Measurements from ENCODE around the gene AMPD3. TPM values are rescaled to one million over a fixed set of nuclear protein-coding genes. Genes with fewer than 3 reads are reported as not detected.

AMPD3 gene
- total RNA-seq, 1 donor from 2014 or later = 3.7 TPM

DNA sequence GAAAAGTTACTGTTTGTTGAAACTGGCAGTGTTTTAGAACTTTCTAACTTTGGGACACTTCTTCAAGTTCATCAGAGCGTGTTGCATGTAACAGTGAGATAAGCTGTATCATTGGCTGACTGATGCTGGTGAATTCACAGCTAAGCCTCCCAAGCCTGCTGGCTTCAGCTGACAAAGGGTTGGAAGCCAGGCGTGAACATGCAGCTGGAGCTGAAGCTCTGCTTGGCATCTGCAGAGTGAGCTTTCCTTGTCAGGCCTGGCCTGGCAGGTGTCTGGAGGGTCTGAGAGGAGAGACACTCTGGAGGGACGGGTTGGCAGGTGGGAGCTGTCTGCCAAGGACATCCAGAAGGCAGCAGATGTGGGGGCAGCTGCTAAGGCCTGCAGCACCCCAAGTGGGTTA is 1.5 kb downstream of the AMPD3 start:
- ATAC-seq = no peak
- intact Hi-C loops (cut with micrococcal nuclease) = no loop called here
- DNase-seq = no peak

DNA sequence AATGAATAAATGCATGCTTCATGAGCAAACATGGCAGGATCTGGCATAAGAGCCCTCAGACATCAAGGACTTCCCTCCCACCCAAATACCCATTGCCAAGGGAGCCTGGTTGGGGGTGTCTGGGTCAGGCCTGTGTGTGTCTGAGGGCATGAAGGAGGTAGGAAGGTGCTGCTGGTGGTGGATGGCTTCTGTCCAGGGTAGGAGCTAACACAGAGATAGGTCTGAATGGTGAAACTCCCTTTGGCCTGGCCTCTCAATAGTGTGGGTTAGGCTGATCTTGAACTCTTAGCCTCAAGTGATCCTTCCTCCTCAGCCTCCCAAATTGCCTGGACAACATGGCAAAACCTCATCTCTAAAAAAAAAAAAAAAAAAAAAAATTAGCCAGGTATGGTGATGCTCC is 2.8 kb downstream of the AMPD3 start:
- intact Hi-C loops (cut with micrococcal nuclease) = no loop called here
- no peak for DNase-seq
- no peak for ATAC-seq

DNA sequence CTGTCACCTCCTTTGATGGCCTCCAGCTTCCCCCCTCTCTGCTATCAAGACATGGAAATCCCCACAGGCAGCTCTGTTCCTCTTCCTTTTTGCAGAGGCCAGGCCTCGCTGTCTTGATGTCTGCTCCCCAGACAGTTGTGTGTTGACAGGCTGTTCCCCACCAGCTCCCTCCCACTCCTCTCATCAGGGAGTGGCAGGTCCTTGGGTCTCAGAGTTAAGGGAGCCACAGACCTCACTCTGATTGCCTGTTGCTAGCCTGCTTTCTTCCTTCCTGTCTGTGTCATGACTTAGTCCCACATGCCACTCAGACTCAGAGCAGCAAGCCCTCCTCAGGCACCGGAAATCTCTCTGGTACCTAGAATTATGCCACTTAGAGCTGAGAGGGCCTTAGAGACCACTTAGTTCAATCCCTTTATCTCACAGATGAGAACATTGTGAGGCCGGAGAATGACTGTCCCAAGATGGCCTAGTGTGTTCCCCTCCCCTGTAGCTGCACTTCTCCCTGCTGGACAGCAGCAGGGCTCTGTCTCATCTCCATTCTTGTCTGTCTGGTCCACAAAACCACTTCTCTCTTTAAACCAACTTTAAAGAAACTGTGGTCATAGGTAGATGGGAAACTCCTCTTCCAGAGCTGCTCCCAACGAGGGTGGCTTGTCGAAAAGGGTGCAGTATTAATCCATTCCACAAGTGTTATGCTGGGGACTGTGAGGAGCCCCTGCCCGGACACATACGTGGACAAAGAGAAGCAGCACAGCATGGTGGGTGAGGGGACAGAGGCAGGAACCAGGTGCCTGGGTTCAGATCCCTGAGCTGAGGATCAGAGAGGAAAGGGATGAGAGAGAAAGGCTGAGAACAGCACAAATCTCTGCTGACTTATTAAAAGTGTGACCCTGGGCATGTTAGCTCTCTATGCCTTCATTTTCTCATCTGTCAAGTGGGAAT is 4.2 kb downstream of the AMPD3 start:
- peak; percentile 43 for ATAC-seq
- intact Hi-C loops (cut with micrococcal nuclease) = no loop called here
- DNase-seq = no peak

- no peak for ATAC-seq
- DNase-seq = no peak
- intact Hi-C loops (cut with micrococcal nuclease) = no loop called here
These were observed 5.7 kb downstream of the AMPD3 start for GRCh38 chr11:10460611-10461275.

- DNase-seq = no peak
These were observed 6.3 kb downstream of the AMPD3 start for GRCh38 chr11:10461276-10461790.

DNA sequence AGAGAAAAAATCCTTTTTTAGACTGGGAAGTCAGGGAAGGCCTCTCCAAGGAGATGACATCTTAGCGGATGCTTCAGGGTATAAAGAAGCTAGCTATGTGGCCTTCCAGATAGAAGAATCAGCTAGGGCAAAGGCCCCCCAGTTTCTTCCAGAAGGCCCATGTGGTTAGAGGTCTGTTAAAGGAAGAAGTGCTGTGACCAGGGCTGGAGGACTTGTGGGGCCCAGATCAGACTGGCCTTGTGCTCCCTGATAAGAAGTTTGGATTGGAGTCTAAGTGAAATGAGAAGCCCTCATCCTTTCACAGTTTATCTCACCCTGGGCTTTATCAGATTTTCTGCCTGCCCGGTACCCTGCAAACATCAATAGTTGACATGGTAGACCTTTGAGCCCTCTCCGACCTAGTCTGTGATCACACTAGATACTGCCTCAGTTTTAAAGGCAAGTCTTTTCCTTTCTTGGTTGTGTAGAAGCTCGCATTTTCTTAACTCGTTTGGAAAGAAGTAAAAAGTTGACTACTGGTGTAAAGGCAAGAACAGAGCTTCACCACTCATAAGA is 7.8 kb downstream of the AMPD3 start:
- ATAC-seq = no peak
- intact Hi-C loops (cut with micrococcal nuclease) = no loop called here
- no peak for DNase-seq

More at GRCh38 chr11:10461276-10461790, 6.3 kb downstream of the AMPD3 start:
- no peak for ATAC-seq
- intact Hi-C loops (cut with micrococcal nuclease) = no loop called here

DNA sequence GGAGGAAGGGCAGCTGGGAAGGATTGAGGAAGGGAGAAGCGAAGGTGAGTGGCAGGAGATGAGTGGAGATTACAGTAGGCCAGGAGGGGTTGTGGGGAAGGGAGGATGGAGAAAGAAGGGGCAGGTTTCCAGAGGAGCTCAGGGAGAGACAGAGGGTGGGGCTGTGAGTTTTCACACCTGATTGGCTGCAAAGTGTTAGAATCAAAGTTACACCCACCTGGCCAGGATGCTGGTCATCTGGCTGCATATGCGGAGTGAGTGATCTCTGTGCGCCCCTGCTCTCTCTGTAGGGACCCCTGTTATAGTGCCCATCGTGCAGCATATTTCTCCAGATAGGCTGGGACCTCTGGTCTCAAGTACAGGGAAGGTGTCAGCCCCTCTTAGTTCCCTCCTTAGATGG is 18.3 kb downstream of the AMPD3 start:
- intact Hi-C loops (cut with micrococcal nuclease) = no loop called here
- DNase-seq = no peak
- no peak for ATAC-seq

DNA sequence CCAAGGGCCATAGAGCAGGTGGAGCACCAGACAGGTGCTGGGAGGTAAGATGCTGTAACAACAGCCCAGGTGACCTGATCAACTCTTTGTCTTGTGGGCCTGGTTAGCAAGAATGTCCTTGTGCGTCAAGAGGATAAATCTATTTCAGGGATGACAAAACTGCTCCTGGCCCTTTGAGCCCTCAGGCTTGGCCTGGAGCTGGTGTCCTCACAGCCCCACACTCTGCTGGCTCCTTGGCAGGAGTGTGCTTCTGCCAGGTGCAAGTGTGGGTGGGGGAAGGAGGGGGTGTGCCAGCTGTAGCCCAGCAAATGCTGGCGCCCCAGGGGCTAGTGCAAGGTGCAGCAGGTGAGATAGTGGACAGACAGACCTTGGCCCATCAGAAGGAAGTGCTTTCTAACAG is 19.5 kb downstream of the AMPD3 start:
- ATAC-seq = no peak
- intact Hi-C loops (cut with micrococcal nuclease) = no loop called here
- DNase-seq = no peak

- no peak for ATAC-seq
- intact Hi-C loops (cut with micrococcal nuclease) = no loop called here
These were observed 21.3 kb downstream of the AMPD3 start for GRCh38 chr11:10476342-10476741.

GRCh38 chr11:10476927-10477689 is 22.0 kb downstream of the AMPD3 start:
- ATAC-seq = no peak
- no peak for DNase-seq
- intact Hi-C loops (cut with micrococcal nuclease) = no loop called here

More at GRCh38 chr11:10476342-10476741, 21.3 kb downstream of the AMPD3 start:
- no peak for DNase-seq

DNA sequence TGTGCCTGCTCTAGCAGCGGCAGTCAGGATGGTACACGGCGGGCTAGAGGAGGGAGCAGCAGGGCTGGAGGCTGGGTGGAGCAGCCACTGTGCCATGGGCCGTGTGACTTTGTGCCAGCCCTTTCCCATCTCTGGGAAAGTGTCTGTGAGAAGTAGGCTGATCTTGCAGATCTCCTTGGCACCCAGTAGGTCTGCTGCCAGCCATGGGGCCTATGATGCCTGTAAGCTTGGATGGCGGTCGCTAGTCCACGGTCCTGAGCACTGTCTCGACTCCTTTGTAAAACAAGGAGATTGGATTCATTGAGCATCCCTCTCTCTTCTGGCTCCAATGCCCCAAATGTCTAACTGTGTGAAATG is 22.6 kb downstream of the AMPD3 start:
- ATAC-seq (no peak), DNase-seq (no peak)
- intact Hi-C loops (cut with micrococcal nuclease) = no loop called here

DNA sequence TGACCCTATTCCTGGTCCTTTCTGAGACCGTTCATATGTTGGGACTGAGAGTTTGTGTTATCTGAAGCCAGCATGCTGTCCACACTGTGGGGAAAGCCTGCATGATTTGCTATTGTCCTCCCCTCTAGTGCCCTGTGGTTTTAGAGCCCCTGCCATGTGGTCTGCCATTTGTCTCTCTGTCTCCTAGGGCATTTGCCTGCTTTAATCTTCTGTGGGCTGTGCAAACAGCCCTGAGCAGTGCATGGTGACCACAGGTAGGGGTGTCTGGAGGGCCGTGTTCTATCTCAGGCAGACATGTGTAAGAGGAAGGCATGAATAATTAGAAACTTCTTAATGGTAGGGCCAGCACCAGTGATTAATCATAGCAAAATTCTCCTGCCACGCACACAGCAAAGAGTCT is 23.0 kb downstream of the AMPD3 start:
- ATAC-seq (no peak), DNase-seq (no peak)
- intact Hi-C loops (cut with micrococcal nuclease) = no loop called here

DNA sequence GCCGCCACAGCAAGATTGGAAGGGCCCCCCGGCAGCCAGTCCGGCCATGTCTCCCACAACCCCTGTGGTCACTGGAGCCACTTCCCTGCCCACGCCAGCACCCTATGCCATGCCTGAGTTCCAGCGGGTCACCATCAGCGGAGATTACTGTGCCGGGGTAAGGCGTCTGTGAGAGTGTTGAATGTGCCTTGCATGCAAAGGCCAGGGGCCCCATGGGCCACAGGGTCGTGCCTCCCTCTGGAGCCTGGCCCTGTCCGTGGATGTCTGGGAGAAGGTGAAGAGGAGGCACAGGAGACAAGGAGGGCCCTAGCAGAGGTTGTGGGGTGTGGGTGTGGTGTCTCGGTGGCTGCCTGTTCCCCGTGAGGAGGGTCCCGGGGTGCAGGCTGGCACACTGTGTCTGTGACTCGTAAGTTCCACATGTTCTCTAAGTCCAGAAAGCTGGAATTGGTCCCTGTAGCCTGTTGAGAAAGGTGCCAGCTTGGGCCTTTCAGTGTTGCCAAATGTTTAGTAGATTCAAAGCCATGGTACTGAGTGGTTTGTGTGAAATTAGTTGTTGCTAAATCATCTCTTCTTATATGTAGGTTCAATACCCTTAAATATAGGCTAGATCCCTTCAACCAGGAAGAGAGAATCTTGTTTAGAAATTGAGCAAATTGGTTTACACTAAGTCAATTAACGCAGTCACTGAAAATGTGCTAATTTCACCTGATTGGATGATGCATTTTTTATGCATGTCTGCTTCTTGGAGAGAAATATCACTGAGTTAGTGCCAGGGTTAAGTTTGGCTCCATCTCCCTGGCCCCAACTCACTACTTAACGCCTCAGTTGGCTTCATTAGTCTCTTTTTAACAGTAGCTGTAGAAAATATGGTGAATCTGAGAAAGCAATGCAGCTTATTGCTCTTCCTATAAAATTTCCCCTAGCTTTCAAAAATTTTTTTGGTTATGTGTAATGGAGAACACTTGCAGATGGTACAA is 23.8 kb downstream of the AMPD3 start:
- DNase-seq (no peak), ATAC-seq (peak; percentile 32)
- intact Hi-C loops (cut with micrococcal nuclease) = no loop called here

- ATAC-seq = no peak
- intact Hi-C loops (cut with micrococcal nuclease) = no loop called here
- DNase-seq = no peak
These were observed 25.0 kb downstream of the AMPD3 start for GRCh38 chr11:10480026-10480425.

- intact Hi-C loops (cut with micrococcal nuclease) = no loop called here
- DNase-seq (no peak), ATAC-seq (no peak)
These were observed 25.7 kb downstream of the AMPD3 start for GRCh38 chr11:10480760-10481159.

DNA sequence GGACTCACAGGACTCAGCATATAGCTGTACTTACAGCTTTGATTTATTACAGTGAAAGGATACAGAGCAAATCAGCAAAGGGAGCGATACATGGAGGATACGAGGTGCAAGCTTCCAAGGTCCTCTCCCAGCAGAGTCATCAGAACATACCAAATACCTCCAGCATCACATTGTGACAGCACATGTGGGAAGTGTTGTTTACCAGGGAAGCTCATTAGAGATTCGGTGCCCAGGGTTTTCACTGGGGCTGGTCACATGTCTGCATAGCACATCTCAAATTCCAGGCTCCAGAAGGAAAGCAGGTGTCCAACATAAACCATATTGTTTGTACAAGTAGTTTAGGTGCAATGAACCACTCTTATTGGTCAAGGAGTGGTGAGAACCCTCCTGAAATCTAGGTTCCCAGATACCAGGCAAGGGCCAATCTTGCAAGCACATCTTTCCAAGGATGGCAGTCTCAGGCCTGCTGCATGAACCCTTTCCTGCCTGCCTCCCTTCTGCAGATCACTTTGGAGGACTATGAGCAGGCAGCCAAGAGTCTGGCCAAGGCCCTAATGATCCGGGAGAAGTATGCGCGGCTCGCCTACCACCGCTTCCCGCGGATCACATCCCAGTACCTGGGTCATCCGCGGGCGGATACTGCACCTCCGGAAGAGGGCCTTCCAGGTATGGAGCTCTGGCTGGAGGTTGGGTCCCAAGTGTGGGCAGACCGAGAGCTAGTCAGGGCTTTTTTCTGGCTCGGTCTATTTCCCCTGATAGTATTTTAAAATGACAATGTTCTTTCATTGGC is 26.7 kb downstream of the AMPD3 start:
- intact Hi-C loops (cut with micrococcal nuclease) = no loop called here
- DNase-seq (no peak), ATAC-seq (no peak)

DNA sequence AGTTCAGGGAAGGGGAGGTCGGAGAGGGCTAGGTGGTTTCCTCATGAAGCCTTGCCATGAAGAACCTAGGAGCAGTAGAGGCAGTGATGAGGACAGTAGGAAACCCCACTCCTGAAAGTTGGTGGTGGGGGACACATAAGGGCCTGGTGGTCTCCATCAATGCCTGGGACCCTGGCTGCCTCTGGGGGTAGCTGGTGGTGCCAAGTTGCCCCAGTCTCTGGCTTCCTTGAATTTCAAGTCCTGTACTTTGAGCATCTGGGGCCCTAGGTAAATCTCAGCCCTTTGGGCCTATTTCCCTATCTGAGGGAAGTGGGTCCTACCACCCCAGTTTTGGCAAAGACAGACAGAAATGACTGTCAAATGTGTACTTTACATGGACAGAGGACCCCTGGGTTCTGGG is 28.1 kb downstream of the AMPD3 start:
- intact Hi-C loops (cut with micrococcal nuclease) = no loop called here
- ATAC-seq (no peak), DNase-seq (no peak)

GRCh38 chr11:10483584-10483983 is 28.5 kb downstream of the AMPD3 start:
- ATAC-seq (no peak), DNase-seq (no peak)
- intact Hi-C loops (cut with micrococcal nuclease) = no loop called here
